Stomach smooth muscle (tissue), 2 donors: Measurements from ENCODE around the gene RSL1D1.

Experiments
- H3K27ac ChIP-seq: one replicate; pipeline ENCODE4 v1.7.0; 2013; ENCODE audit warnings: mild to moderate bottlenecking, low read length, inconsistent platforms
- H3K27me3 ChIP-seq, 2 donors: one replicate each; pipeline ENCODE4 v1.7.0; 2013; ENCODE audit warnings: low read length in 2 of 2; ENCODE audit not compliant: insufficient read depth in 2 of 2, control insufficient read depth in 1 of 2
- H3K36me3 ChIP-seq, 2 donors: one replicate each; pipeline ENCODE4 v1.7.0; 2013; ENCODE audit warnings: low read length in 2 of 2; ENCODE audit not compliant: control insufficient read depth in 2 of 2, insufficient read depth in 2 of 2
- H3K4me1 ChIP-seq: one replicate; pipeline ENCODE4 v1.7.0; 2013; ENCODE audit warnings: low read length; ENCODE audit not compliant: control insufficient read depth, insufficient read depth
- H3K4me3 ChIP-seq, 2 donors: one replicate each; pipeline ENCODE4 v1.7.0; 2013; ENCODE audit warnings: low read length in 2 of 2
- H3K9ac ChIP-seq, 2 donors: one replicate each; pipeline ENCODE4 v1.7.0; 2013; ENCODE audit warnings: low read length in 2 of 2, mild to moderate bottlenecking in 1 of 2
- H3K9me3 ChIP-seq, 2 donors: one replicate each; pipeline ENCODE4 v1.7.0; 2013; ENCODE audit warnings: low read length in 2 of 2; ENCODE audit not compliant: control insufficient read depth in 2 of 2
- donor health status: healthy.
- donor health status: Pancreatic carcinoma.

Gene RSL1D1

DNA sequence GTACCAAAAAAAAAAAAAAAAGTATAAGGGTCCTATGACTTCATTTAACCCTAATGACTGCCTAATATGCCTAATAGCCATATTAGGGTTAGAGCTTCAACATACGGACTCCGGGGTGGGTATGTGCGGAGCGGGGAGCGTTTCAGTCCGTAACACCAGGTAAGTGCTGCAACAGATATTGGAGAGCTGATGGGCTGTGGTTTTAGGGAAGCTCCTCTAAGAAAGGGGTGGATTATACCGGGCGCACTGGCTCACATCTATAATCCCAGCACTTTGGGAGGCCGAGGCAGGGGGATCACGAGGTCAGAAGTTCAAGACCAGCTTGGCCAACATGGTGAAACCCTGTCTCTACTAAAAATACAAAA lies 52.3 kb downstream of the RSL1D1 start:
- Histone ChIP-seq H3K27ac (no peak overlapping the region), H3K4me3 (peak overlapping the region; percentile 89 to 93), H3K9ac (no peak overlapping the region), H3K36me3 (no peaks in the 10 kb centered on the region), H3K27me3 (no peaks in the 10 kb centered on the region), H3K4me1 (peaks cover 36% of the 10 kb centered on the region), H3K9me3 (no peaks in the 10 kb centered on the region)

DNA sequence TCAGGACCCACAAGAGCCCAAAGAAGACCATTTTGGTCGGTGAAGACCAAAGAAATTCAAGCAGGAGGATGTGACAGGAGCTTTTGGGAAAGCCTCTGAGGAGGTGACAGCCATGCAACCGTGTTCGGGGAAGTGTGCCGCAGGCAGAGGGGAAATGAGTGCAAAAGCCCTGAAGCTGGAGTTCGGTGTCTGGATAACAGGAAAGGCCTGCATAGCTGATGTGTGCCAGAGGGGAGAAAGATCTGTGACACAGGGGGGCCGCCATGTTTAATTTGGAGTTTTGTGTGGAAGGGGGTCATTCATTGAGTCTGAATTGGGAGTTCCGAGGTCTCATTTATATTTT lies 53.4 kb downstream of the RSL1D1 start:
- Histone ChIP-seq H3K36me3 (no peaks in the 10 kb centered on the region), H3K9me3 (no peaks in the 10 kb centered on the region), H3K27ac (peak overlapping the region; percentile 99), H3K27me3 (no peaks in the 10 kb centered on the region), H3K9ac (peak overlapping the region; percentile 99), H3K4me1 (peaks cover 43% of the 10 kb centered on the region), H3K4me3 (peak overlapping the region; percentile 89 to 93)

DNA sequence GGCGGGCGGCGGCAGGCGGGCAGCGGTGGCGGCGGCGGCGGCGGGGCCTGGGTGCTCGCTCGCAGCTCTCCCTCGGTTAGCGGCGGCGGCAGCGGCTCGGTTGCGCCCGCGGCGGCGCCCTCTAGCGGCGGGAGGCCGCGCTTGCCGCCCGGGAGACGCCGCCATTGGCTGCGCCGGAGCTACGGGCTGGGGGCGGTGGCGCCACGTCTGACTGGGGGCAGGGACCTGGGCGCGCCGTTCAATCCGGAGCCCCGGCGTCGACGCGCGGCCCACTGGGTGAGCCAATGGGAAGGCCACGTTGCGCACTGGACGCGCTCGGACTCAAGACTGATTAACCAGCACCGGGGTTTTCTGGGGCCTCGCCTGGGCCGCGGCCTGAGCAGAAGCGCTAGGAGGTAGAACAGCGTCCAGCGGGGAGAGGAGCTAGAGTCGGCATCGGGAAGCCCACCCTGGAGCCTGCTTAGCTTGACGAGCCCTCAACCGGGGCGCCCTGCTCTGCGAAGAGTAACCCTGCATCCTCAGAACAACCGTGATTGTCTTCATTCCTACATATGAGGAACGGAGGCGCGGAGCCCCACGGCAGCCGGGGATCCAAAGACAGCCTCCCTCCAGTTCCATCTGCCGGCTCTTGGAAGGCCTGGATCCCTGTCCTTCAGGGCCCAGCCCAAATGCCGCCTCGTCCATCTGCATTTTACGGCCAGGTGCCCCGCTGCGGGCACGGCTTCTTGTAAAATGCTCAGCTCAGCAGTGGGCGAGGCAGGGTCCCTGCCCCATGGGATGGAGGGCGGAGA lies 54.0 kb downstream of the RSL1D1 start, which contains the start of gene ZC3H7A:
Gene ZC3H7A (minus strand): TSS at position 93 of the 791 bp plus-strand sequence. CDS start 14,904 bp downstream, outside the sequence.
- peaks cover 49% of the 10 kb centered on the region for H3K4me1 ChIP-seq

DNA sequence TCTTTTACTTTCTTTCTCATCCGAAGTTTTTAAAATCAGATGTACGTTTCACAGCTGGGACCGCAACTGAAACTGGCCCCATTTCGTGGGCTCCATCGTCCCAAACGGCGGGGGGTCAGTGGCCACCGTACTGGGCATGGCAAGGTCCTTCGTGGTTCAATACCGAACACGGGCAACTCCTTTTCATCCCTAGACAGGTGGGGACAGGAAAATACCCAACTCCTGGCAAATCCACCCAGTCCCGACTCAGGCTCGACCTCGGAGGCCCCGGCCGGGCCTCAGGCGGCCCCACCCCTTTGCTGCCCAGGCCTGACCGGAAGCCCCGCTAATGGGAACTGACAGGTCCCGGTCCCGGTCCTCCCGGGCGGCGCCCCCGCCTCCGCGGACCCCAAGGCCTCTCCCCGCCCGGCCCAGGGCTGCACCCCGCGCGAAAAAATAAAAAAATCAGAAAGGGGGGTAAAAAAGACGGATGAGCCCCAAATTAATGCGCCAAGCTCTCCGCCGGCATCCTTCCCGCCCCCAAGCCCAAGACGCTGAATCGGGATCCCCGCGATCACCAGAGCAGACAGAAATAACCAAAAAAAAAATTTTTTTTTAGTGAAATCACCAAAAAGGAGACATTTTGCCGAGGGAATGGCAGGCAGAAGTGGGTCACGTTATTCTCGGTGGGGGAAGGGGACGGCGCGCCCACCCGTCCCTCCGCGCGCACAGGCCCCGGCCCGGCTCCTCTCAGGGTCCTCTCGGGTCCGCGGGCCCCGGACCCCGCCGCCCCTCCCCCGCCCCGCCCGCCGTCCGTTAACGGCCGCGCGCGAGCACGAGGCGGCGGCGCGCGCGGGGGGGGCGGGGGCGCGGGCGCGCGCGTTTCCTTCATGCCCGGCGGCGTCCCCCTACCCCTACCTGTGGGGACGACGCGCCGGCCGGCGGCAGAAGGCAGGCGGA lies 54.8 kb downstream of the RSL1D1 start:
- Histone ChIP-seq H3K27ac (peak overlapping the region; percentile 86), H3K9me3 (no peaks in the 10 kb centered on the region), H3K4me1 (peaks cover 52% of the 10 kb centered on the region)

More for the DNA sequence above, 54.0 kb downstream of the RSL1D1 start, which contains the start of gene ZC3H7A:
- H3K9ac ChIP-seq = peak within 1 kb of the TSS; percentile 99
- peak within 1 kb of the TSS; percentile 99 for H3K27ac ChIP-seq
- no peaks in the 10 kb centered on the region for H3K9me3 ChIP-seq
- H3K36me3 ChIP-seq = no peaks in the 10 kb centered on the region
- no peaks in the 10 kb centered on the region for H3K27me3 ChIP-seq
- H3K4me3 ChIP-seq = peak within 1 kb of the TSS; percentile 89 to 93

GRCh38 chr16:11795887-11796226 lies 55.5 kb downstream of the RSL1D1 start:
- H3K36me3 ChIP-seq = no peaks in the 10 kb centered on the region
- peak overlapping the region; percentile 86 for H3K4me3 ChIP-seq
- no peaks in the 10 kb centered on the region for H3K9me3 ChIP-seq
- H3K4me1 ChIP-seq = peaks cover 54% of the 10 kb centered on the region
- peak overlapping the region; percentile 86 for H3K27ac ChIP-seq
- peak overlapping the region; percentile 90 to 96 for H3K9ac ChIP-seq
- H3K27me3 ChIP-seq = no peaks in the 10 kb centered on the region

More for the DNA sequence above, 54.8 kb downstream of the RSL1D1 start:
- H3K9ac ChIP-seq = peak overlapping the region; percentile 90 to 96
- no peaks in the 10 kb centered on the region for H3K27me3 ChIP-seq
- H3K4me3 ChIP-seq = peak overlapping the region; percentile 86
- H3K36me3 ChIP-seq = no peaks in the 10 kb centered on the region

- Histone ChIP-seq H3K4me1 (peaks cover 54% of the 10 kb centered on the region), H3K27ac (peak overlapping the region; percentile 86), H3K9me3 (no peaks in the 10 kb centered on the region), H3K27me3 (no peaks in the 10 kb centered on the region), H3K9ac (peak overlapping the region in 1 of 2 donors; percentile 90), H3K4me3 (peak overlapping the region in 1 of 2 donors; percentile 86), H3K36me3 (peaks cover 0 to 1% of the 10 kb centered on the region in 2 donors)
Observed at GRCh38 chr16:11794996-11795886, 56.1 kb downstream of the RSL1D1 start.

GRCh38 chr16:11794447-11794846 lies 56.9 kb downstream of the RSL1D1 start:
- Histone ChIP-seq H3K36me3 (peaks cover 0 to 3% of the 10 kb centered on the region in 2 donors), H3K27me3 (no peaks in the 10 kb centered on the region), H3K9me3 (no peaks in the 10 kb centered on the region), H3K9ac (no peak overlapping the region), H3K4me1 (peaks cover 49% of the 10 kb centered on the region), H3K27ac (no peak overlapping the region), H3K4me3 (no peak overlapping the region)

- H3K9ac ChIP-seq = no peak overlapping the region
- H3K27me3 ChIP-seq = no peaks in the 10 kb centered on the region
- H3K4me1 ChIP-seq = peaks cover 42% of the 10 kb centered on the region
- H3K9me3 ChIP-seq = no peaks in the 10 kb centered on the region
- peaks cover 0 to 3% of the 10 kb centered on the region in 2 donors for H3K36me3 ChIP-seq
- H3K4me3 ChIP-seq = no peak overlapping the region
- no peak overlapping the region for H3K27ac ChIP-seq
Observed at GRCh38 chr16:11793840-11794239, 57.5 kb downstream of the RSL1D1 start.

DNA sequence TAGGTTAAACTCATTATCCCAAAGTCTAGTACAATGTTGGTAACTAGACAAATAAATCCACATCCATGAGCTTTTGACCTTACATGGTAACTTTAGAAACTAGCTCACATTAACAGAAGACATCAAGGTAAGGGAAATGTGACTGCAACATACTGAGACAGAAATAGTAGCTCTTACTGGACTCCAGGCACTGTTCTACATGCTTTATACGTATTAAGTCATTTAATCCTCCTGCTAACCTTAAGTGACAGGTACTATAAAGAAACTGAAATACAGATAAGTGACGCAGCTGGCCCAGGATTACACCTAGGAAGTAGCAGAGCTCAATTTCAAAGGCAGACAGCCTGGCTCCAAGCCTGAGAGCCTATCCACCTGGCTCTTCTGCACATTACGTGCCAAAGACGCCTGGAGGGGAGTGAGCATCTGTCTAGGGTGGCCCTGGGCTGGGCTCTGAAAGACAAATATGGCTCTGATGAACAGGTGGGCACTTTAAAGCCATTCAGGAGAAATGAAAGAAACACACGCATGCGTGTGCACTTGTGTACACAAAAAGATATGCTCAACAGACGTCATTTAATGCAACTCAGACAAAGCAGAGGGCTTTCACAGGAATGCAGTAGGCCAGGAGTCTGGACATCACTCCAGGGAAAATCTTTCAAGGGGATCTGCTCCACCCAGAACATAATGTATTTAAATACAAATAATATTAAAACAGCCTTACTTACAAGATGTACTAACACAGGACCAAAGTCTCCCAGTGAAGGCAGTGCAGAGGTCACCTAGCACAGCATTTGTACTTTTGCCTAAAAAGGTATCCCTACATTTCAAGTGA lies 58.7 kb downstream of the RSL1D1 start:
- no peaks in the 10 kb centered on the region for H3K9me3 ChIP-seq
- H3K27me3 ChIP-seq = no peaks in the 10 kb centered on the region
- H3K27ac ChIP-seq = peak overlapping the region; percentile 0
- no peak overlapping the region for H3K9ac ChIP-seq
- peaks cover 30% of the 10 kb centered on the region for H3K4me1 ChIP-seq
- H3K4me3 ChIP-seq = no peak overlapping the region
- peaks cover 0 to 3% of the 10 kb centered on the region in 2 donors for H3K36me3 ChIP-seq
